ENCODE measurements around the gene ABCC6.
"Not testable (repeated sequence)": the region's sequence is repeated elsewhere in the genome, so short reads cannot be mapped to it uniquely, and the experiment has no call there.

DNA sequence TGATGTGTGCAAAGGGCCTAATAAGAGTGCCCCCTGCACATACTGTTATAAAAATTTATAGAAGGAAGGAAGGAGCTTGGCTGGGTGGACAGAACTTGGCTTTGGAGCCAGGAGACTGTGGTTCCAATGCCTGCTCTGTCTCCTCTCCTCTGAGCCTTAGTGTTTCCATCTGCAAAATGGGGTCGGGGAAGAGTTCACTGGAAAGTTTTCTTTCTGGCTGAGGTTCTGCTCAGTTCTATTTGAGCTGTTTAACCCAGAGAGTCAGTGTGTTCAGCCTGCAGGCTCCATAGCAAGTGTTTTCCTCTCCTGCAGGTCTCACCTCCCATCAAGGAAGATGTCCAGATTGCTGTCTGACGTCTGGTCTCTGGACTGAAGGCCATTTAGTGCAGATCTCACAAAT is 17.4 kb downstream of the ABCC6 start:
- not testable (repeated sequence) for TF ChIP-seq REST (IDR thresholded peaks at IDR 0.05; ENCODE audit: low read depth); EZH2 (IDR thresholded peaks at IDR 0.05); FOSL1 (IDR thresholded peaks at IDR 0.05; ENCODE audit: low read depth); ZBTB33 (IDR thresholded peaks at IDR 0.05; ENCODE audit: extremely low read depth, insufficient replicate concordance, low read length); SP1 (IDR thresholded peaks at IDR 0.05; ENCODE audit: low read depth); ELF1 (IDR thresholded peaks at IDR 0.05; ENCODE audit: borderline replicate concordance, low read depth); JUND (IDR thresholded peaks at IDR 0.05); RAD21 (IDR thresholded peaks at IDR 0.05; ENCODE audit: low read depth)
- TF ChIP-seq, protein P1, sequence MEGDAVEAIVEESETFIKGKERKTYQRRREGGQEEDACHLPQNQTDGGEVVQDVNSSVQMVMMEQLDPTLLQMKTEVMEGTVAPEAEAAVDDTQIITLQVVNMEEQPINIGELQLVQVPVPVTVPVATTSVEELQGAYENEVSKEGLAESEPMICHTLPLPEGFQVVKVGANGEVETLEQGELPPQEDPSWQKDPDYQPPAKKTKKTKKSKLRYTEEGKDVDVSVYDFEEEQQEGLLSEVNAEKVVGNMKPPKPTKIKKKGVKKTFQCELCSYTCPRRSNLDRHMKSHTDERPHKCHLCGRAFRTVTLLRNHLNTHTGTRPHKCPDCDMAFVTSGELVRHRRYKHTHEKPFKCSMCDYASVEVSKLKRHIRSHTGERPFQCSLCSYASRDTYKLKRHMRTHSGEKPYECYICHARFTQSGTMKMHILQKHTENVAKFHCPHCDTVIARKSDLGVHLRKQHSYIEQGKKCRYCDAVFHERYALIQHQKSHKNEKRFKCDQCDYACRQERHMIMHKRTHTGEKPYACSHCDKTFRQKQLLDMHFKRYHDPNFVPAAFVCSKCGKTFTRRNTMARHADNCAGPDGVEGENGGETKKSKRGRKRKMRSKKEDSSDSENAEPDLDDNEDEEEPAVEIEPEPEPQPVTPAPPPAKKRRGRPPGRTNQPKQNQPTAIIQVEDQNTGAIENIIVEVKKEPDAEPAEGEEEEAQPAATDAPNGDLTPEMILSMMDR (IDR thresholded peaks at IDR 0.05 in 2 of 3, conservative IDR thresholded peaks at IDR 0.05 in 1 of 3; ENCODE audit: borderline replicate concordance in 1 of 3, insufficient read depth in 1 of 3, low read depth in 2 of 3, low read length in 2 of 3) = not testable (repeated sequence)

Data from HCT116 (cell line).